Ascending aorta (tissue), 2 donors: ENCODE measurements around the gene ECPAS. TPM values are rescaled to one million over a fixed set of nuclear protein-coding genes. Genes with fewer than 3 reads are reported as not detected.

Experiments used
- DNase-seq, 2 donors: peaks; one replicate each; pipeline ENCODE4 v3.0.0-alpha.2; 2019; ENCODE audit warnings: low spot score in 2 of 2
- H3K27ac ChIP-seq, 2 donors: fragments of 200-600 bp; sonication (generic); one replicate each; pipeline ENCODE4 v1.5.1; 2016 to 2017; ENCODE audit warnings: mild to moderate bottlenecking in 1 of 2
- H3K27me3 ChIP-seq: fragments of 200-600 bp; sonication (generic); one replicate; pipeline ENCODE4 v1.5.1; 2017
- H3K36me3 ChIP-seq, 2 donors: fragments of 200-600 bp; sonication (generic); one replicate each; pipeline ENCODE4 v1.5.1; 2016
- H3K4me1 ChIP-seq, 2 donors: fragments of 200-600 bp; sonication (generic); one replicate each; pipeline ENCODE4 v1.5.1; 2016 to 2017; ENCODE audit warnings: mild to moderate bottlenecking in 1 of 2
- H3K4me3 ChIP-seq, 2 donors: fragments of 200-600 bp; sonication (generic); one replicate each; pipeline ENCODE4 v1.5.1; 2016 to 2017; ENCODE audit warnings: mild to moderate bottlenecking in 1 of 2
- H3K9me3 ChIP-seq, 2 donors: fragments of 200-600 bp; sonication (generic); one replicate each; pipeline ENCODE4 v1.5.1; 2016
- CTCF ChIP-seq, 3 experiments: fragments of 200-600 bp in 2 of 3; fragments of 450-650 bp in 1 of 3; sonication (generic) in 2 of 3; IDR thresholded peaks; one replicate each; pipeline ENCODE4 v1.5.1; 2016 to 2019; ENCODE audit warnings: antibody characterized with exemption in 3 of 3, mild to moderate bottlenecking in 1 of 3, moderate library complexity in 1 of 3
- intact Hi-C: fragments of 100-400 bp; cut with DNase I; formaldehyde crosslinking; loops from one replicate; pipeline ENCODE4 v1.15.1; 2023
- total RNA-seq: library from RNA; depleted of rRNA; stranded (reverse); fragments of >200 nt; gene quantifications from one replicate; pipeline ENCODE4 v1.1.0, GENCODE V29; 2016

The ECPAS gene
- total RNA-seq, 1 donor from 2014 or later: 32.6 TPM

GRCh38 chr9:111399772-111400563, 84.2 kb downstream of the ECPAS start:
- H3K4me1 ChIP-seq: no peaks in the 10 kb centered on the region
- peaks cover 3 to 23% of the 10 kb centered on the region in 2 donors for H3K9me3 ChIP-seq
- no peak for TF ChIP-seq CTCF (IDR thresholded peaks at IDR 0.05)
- H3K27me3 ChIP-seq: no peaks in the 10 kb centered on the region
- intact Hi-C loops: no loop called here
- DNase-seq: no peak
- H3K36me3 ChIP-seq: peaks cover 61 to 87% of the 10 kb centered on the region in 2 donors
- H3K4me3 ChIP-seq: no peak overlapping the region
- H3K27ac ChIP-seq: no peak overlapping the region

GRCh38 chr9:111399211-111399739, 84.9 kb downstream of the ECPAS start:
- Histone ChIP-seq H3K36me3 (peaks cover 58 to 85% of the 10 kb centered on the region in 2 donors), H3K4me1 (no peaks in the 10 kb centered on the region), H3K27ac (no peak overlapping the region), H3K9me3 (peaks cover 3 to 23% of the 10 kb centered on the region in 2 donors), H3K4me3 (no peak overlapping the region), H3K27me3 (no peaks in the 10 kb centered on the region)
- no peak for DNase-seq
- intact Hi-C loops: no loop called here
- TF ChIP-seq CTCF (IDR thresholded peaks at IDR 0.05): no peak

- Histone ChIP-seq H3K4me1 (no peaks in the 10 kb centered on the region), H3K36me3 (peaks cover 76 to 86% of the 10 kb centered on the region in 2 donors), H3K27ac (no peak overlapping the region), H3K4me3 (no peak overlapping the region), H3K27me3 (no peaks in the 10 kb centered on the region), H3K9me3 (no peaks in the 10 kb centered on the region)
- no peak for DNase-seq
- intact Hi-C loops: no loop called here
- no peak for TF ChIP-seq CTCF (IDR thresholded peaks at IDR 0.05)
Observed at GRCh38 chr9:111393971-111394370, 90.2 kb downstream of the ECPAS start.

- no peak for DNase-seq
- intact Hi-C loops: no loop called here
- peaks cover 76 to 89% of the 10 kb centered on the region in 2 donors for H3K36me3 ChIP-seq
Observed at GRCh38 chr9:111389406-111389805, 94.8 kb downstream of the ECPAS start.

GRCh38 chr9:111386386-111386785, 97.8 kb downstream of the ECPAS start:
- no peak overlapping the region for H3K27ac ChIP-seq
- peaks cover 74 to 89% of the 10 kb centered on the region in 2 donors for H3K36me3 ChIP-seq
- intact Hi-C loops: no loop called here

More at GRCh38 chr9:111389406-111389805, 94.8 kb downstream of the ECPAS start:
- no peak overlapping the region for H3K4me3 ChIP-seq
- no peaks in the 10 kb centered on the region for H3K9me3 ChIP-seq
- no peaks in the 10 kb centered on the region for H3K27me3 ChIP-seq
- H3K4me1 ChIP-seq: no peaks in the 10 kb centered on the region
- TF ChIP-seq CTCF (IDR thresholded peaks at IDR 0.05): no peak
- H3K27ac ChIP-seq: no peak overlapping the region

More at GRCh38 chr9:111386386-111386785, 97.8 kb downstream of the ECPAS start:
- Histone ChIP-seq H3K4me1 (no peaks in the 10 kb centered on the region), H3K9me3 (no peaks in the 10 kb centered on the region), H3K27me3 (no peaks in the 10 kb centered on the region), H3K4me3 (no peak overlapping the region)
- TF ChIP-seq CTCF (IDR thresholded peaks at IDR 0.05): no peak
- no peak for DNase-seq
